GM12878 (cell line): ENCODE measurements around the gene IGF2R. TPM values are rescaled to one million over a fixed set of nuclear protein-coding genes. Genes with fewer than 3 reads are reported as not detected.

Experiments
- ATAC-seq: fragments of 200-7000 bp; cut with Tn5 transposase; 3 replicates; pipeline ENCODE4 v1.9.1; 2020; ENCODE audit warnings: mild to moderate bottlenecking, moderate library complexity
- BruUV-seq: library from RNA; stranded (reverse); fragments of 400-500 nt; replicated peaks from 2 replicates; lab custom pipeline; 2021; lab: Mats Ljungman, UMichigan
- CTCF ChIA-PET: fragments of 300-600 bp; sonication (Branson Sonifier 250); formaldehyde crosslinking; extraction: SDS; loops from one replicate; lab custom pipeline; 2021; ENCODE audit warnings: inconsistent platforms; lab: Yijun Ruan, JAX
- POLR2A ChIA-PET: fragments of 350-600 bp; formaldehyde crosslinking; extraction: SDS; loops from one replicate; lab custom pipeline; 2021; ENCODE audit warnings: inconsistent platforms; lab: Charles Lee
- RAD21 ChIA-PET: fragments of 300-600 bp; sonication (Branson Sonifier 250); formaldehyde crosslinking; loops from one replicate; lab custom pipeline; 2023; ENCODE audit warnings: antibody characterized with exemption; ENCODE audit not compliant: unreplicated experiment; lab: Charles Lee
- SMC1A ChIA-PET: fragments of 300-600 bp; sonication (Branson Sonifier 250); formaldehyde crosslinking; loops from one replicate; lab custom pipeline; 2023; ENCODE audit not compliant: unreplicated experiment, uncharacterized antibody; lab: Charles Lee
- DNase-seq: peaks from one replicate; pipeline ENCODE4 v3.0.0-alpha.2; 2011; ENCODE audit warnings: low read depth, low spot score
- FAIRE-seq: peaks from 3 replicates; lab custom pipeline; 2011; peaks lifted over from hg19 to GRCh38; lab: Jason Lieb, UNC
- H2AFZ ChIP-seq: 2 replicates; pipeline ENCODE4 v1.6.0; 2011; ENCODE audit warnings: low read depth, low read length, control low read depth; ENCODE audit not compliant: control insufficient read depth
- H3K27ac ChIP-seq: 2 replicates; pipeline ENCODE4 v1.5.1; 2011; ENCODE audit warnings: control low read depth; ENCODE audit not compliant: control insufficient read depth, insufficient read depth
- H3K27me3 ChIP-seq, 2 experiments: replicated peaks in 1 of 2; 2 replicates each; pipeline versions ENCODE4 v1.6.0 to v1.6.1; 2011; ENCODE audit warnings: low read length in 1 of 2; ENCODE audit not compliant: control insufficient read depth in 2 of 2, insufficient read depth in 2 of 2
- H3K36me3 ChIP-seq, 2 experiments: 2 replicates each; pipeline ENCODE4 v1.5.1; 2011; ENCODE audit warnings: low read length in 1 of 2; ENCODE audit not compliant: control insufficient read depth in 2 of 2, insufficient read depth in 2 of 2
- H3K4me1 ChIP-seq: 2 replicates; pipeline ENCODE4 v1.6.1; 2011; ENCODE audit warnings: mild to moderate bottlenecking, low read length, moderate library complexity, mixed read lengths; ENCODE audit not compliant: control insufficient read depth, insufficient read depth
- H3K4me2 ChIP-seq: 2 replicates; pipeline ENCODE4 v1.6.0; 2011; ENCODE audit warnings: control low read depth; ENCODE audit not compliant: control insufficient read depth, insufficient read depth
- H3K4me3 ChIP-seq: fragments of 200-600 bp; sonication (generic); 2 replicates; pipeline ENCODE4 v1.5.1; 2016
- H3K79me2 ChIP-seq: 2 replicates; pipeline ENCODE4 v1.6.0; 2011; ENCODE audit warnings: low read length; ENCODE audit not compliant: control insufficient read depth, insufficient read depth
- H3K9ac ChIP-seq: 2 replicates; pipeline ENCODE4 v1.8.0; 2011; ENCODE audit warnings: low read length, control low read depth, mixed read lengths; ENCODE audit not compliant: control insufficient read depth, insufficient read depth
- H3K9me3 ChIP-seq: replicated peaks from 3 replicates; pipeline ENCODE4 v1.5.1; 2011; ENCODE audit warnings: mild to moderate bottlenecking, low read length; ENCODE audit not compliant: control insufficient read depth, insufficient read depth
- H4K20me1 ChIP-seq: 2 replicates; pipeline ENCODE4 v1.6.0; 2011; ENCODE audit not compliant: control insufficient read depth, insufficient read depth
- EP300 ChIP-seq, 2 experiments: fragments of 150-350 bp in 1 of 2; IDR thresholded peaks; 2 replicates each; pipeline ENCODE4 v1.6.1; 2011 to 2012; ENCODE audit warnings: low read depth in 2 of 2, low read length in 2 of 2, borderline replicate concordance in 1 of 2, improper control_type of control experiment in 1 of 2, inconsistent platforms in 1 of 2; ENCODE audit not compliant: control insufficient read depth in 1 of 2
- FOS ChIP-seq: IDR thresholded peaks from 3 replicates; pipeline ENCODE4 v1.6.1; 2011; ENCODE audit warnings: borderline replicate concordance; ENCODE audit not compliant: insufficient read length; ENCODE audit errors: extremely low read depth
- GATAD2B ChIP-seq: fragments of 450-650 bp; conservative IDR thresholded peaks from 2 replicates; pipeline ENCODE4 v1.6.1; 2017; ENCODE audit warnings: low read depth, mild to moderate bottlenecking, moderate library complexity
- NBN ChIP-seq: fragments of 450-650 bp; IDR thresholded peaks from 2 replicates; pipeline ENCODE4 v1.6.1; 2016
- NKRF ChIP-seq: fragments of 450-650 bp; conservative IDR thresholded peaks from 2 replicates; pipeline ENCODE4 v1.6.1; 2017; ENCODE audit warnings: mild to moderate bottlenecking, moderate library complexity
- ZBTB40 ChIP-seq: fragments of 450-650 bp; IDR thresholded peaks from 2 replicates; pipeline ENCODE4 v1.6.1; 2016; ENCODE audit warnings: mild to moderate bottlenecking, moderate library complexity, borderline replicate concordance
- ZNF687 ChIP-seq: fragments of 450-650 bp; IDR thresholded peaks from 2 replicates; pipeline ENCODE4 v1.6.1; 2017; ENCODE audit warnings: mild to moderate bottlenecking, moderate library complexity
- WGBS: methylation state at CpG from one replicate; pipeline ENCODE4 v1.1.6; 2016; ENCODE audit warnings: low lambda C conversion rate; ENCODE audit not compliant: insufficient replicate concordance, insufficient coverage; ENCODE audit errors: missing lambda C conversion rate; 5-methylcytosine and 5-hydroxymethylcytosine counted together
- in situ Hi-C: fragments of 300-500 bp; cut with MboI; formaldehyde crosslinking; loops from 9 replicates; pipeline ENCODE4 v1.14.3; 2018; ENCODE audit warnings: mixed read lengths
- intact Hi-C: fragments of 100-400 bp; cut with micrococcal nuclease; formaldehyde crosslinking; loops from one replicate; pipeline ENCODE4 v1.14.2; 2022; ENCODE audit not compliant: unreplicated experiment
- polyA plus RNA-seq, 11 experiments: library from polyadenylated mRNA; depleted of rRNA in 4 of 11; unstranded in 6 of 11; stranded (reverse) in 5 of 11; fragments of >200 nt; fragmentation: Nextera tagmentation in 4 of 11; fragmentation: Illumina TruSeq in 1 of 11; extraction: Ambion mirVana in 4 of 11; extraction: Trizol in 1 of 11; gene quantifications; 1 replicate in 1 of 11; 2 replicates in 10 of 11; pipeline versions ENCODE4 v1.2.1 to v1.2.3, GENCODE V29; 2011 to 2016; ENCODE audit warnings: inconsistent platforms in 2 of 11, missing spikeins in 2 of 11, low read depth in 1 of 11
- total RNA-seq, 4 experiments: library from RNA; depleted of rRNA in 3 of 4; stranded (reverse); fragments of >200 nt in 3 of 4; fragmentation: Illumina TruSeq in 1 of 4; extraction: Trizol in 1 of 4; gene quantifications; 2 replicates each; pipeline versions ENCODE4 v1.2.1 to v1.2.3, GENCODE V29; 2013 to 2021
- TF ChIP-seq, protein P1 (sequence below): fragments of 450-650 bp; IDR thresholded peaks from 2 replicates; pipeline ENCODE4 v1.6.1; 2017; ENCODE audit warnings: low read depth, mild to moderate bottlenecking, moderate library complexity

The IGF2R gene
- total and polyA plus RNA-seq, 10 of the 15 experiments (the other 5 are each of a cell fraction or from before 2014, with no cell fraction given): 1.00 to 40.1 (median 16.8) TPM

- DNase-seq (no peak), FAIRE-seq (no peak), ATAC-seq (no peak)
- H3K4me3 ChIP-seq: no peak overlapping the region
- H3K4me1 ChIP-seq: peaks cover 8% of the 10 kb centered on the region
- no peaks in the 10 kb centered on the region for H3K79me2 ChIP-seq
- intact Hi-C loops (no loop called here), in situ Hi-C loops (no loop called here)
- ChIA-PET SMC1A (interaction anchor here (1.1 kb wide), 1 partner anchor 72 kb away, joined by 3 read pairs; no protein-coding TSS in a partner anchor), POLR2A (no interaction called here), RAD21 (interaction anchor here (1.7 kb wide), 1 partner anchor 72 kb away, joined by 5 read pairs; no protein-coding TSS in a partner anchor), CTCF (interaction anchor here (1.2 kb wide), 1 partner anchor 64 kb away, joined by 3 read pairs; no protein-coding TSS in a partner anchor)
- H3K9me3 ChIP-seq: peaks cover 2% of the 10 kb centered on the region; the same call in 1 of the 3 replicates
- no peak overlapping the region for H3K27ac ChIP-seq
- no peak overlapping the region for H3K9ac ChIP-seq
- H3K4me2 ChIP-seq: no peak overlapping the region
- H4K20me1 ChIP-seq: no peaks in the 10 kb centered on the region
- no peak overlapping the region for H2AFZ ChIP-seq
- 100% methylated on average over 2 of the region's 2 CpGs for WGBS
- H3K36me3 ChIP-seq: no peaks in the 10 kb centered on the region
- no peaks in the 10 kb centered on the region for H3K27me3 ChIP-seq
- no TSS peak for BruUV-seq
- TF ChIP-seq ZBTB40 (no peak), NKRF (no peak), ZNF687 (no peak), NBN (no peak), GATAD2B (no peak), FOS (no peak), EP300 (IDR thresholded peaks at IDR 0.05; ENCODE audit: borderline replicate concordance in 1 of 2, control insufficient read depth in 1 of 2, low read depth in 2 of 2, low read length in 2 of 2) (no peak)
- TF ChIP-seq, protein P1, sequence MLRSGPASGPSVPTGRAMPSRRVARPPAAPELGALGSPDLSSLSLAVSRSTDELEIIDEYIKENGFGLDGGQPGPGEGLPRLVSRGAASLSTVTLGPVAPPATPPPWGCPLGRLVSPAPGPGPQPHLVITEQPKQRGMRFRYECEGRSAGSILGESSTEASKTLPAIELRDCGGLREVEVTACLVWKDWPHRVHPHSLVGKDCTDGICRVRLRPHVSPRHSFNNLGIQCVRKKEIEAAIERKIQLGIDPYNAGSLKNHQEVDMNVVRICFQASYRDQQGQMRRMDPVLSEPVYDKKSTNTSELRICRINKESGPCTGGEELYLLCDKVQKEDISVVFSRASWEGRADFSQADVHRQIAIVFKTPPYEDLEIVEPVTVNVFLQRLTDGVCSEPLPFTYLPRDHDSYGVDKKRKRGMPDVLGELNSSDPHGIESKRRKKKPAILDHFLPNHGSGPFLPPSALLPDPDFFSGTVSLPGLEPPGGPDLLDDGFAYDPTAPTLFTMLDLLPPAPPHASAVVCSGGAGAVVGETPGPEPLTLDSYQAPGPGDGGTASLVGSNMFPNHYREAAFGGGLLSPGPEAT: no peak
Observed at GRCh38 chr6:159935633-159936032, 33.2 kb upstream of the IGF2R start.
